H9 (cell line): ENCODE data around the gene AGBL4. TPM values are rescaled to one million over a fixed set of nuclear protein-coding genes. Genes with fewer than 3 reads are reported as not detected.

Experiments used
- DNase-seq: peaks from one replicate; pipeline ENCODE4 v3.0.0-alpha.2; 2017
- H2AFZ ChIP-seq: one replicate; pipeline ENCODE4 v1.6.1; 2013; ENCODE audit warnings: mild to moderate bottlenecking, low read length, control low read depth, moderate library complexity
- H2AK5ac ChIP-seq: 2 replicates; pipeline ENCODE4 v1.6.1; 2013; ENCODE audit warnings: low read length, control low read depth, mixed read lengths; ENCODE audit not compliant: insufficient read length
- H2BK120ac ChIP-seq: one replicate; pipeline ENCODE4 v1.6.1; 2013; ENCODE audit warnings: low read depth, mild to moderate bottlenecking, low read length, control low read depth, inconsistent platforms; ENCODE audit not compliant: poor library complexity, severe bottlenecking
- H2BK12ac ChIP-seq: 2 replicates; pipeline ENCODE4 v1.6.1; 2013; ENCODE audit warnings: low read length, control low read depth, mixed read lengths, low read depth; ENCODE audit not compliant: insufficient read length
- H2BK15ac ChIP-seq: 2 replicates; pipeline ENCODE4 v1.6.1; 2013; ENCODE audit warnings: low read depth, low read length, control low read depth
- H2BK20ac ChIP-seq: one replicate; pipeline ENCODE4 v1.6.1; 2013; ENCODE audit warnings: low read depth, mild to moderate bottlenecking, low read length, control low read depth, inconsistent platforms; ENCODE audit not compliant: poor library complexity, severe bottlenecking
- H2BK5ac ChIP-seq: 2 replicates; pipeline ENCODE4 v1.6.1; 2013; ENCODE audit warnings: low read length, control low read depth, mixed read lengths; ENCODE audit not compliant: insufficient read length
- H3K14ac ChIP-seq: 2 replicates; pipeline ENCODE4 v1.6.1; 2013; ENCODE audit warnings: low read length, control low read depth; ENCODE audit not compliant: insufficient read depth
- H3K18ac ChIP-seq: 2 replicates; pipeline ENCODE4 v1.6.1; 2013; ENCODE audit warnings: low read depth, mild to moderate bottlenecking, mixed read lengths, low read length, control low read depth; ENCODE audit not compliant: insufficient read length
- H3K23ac ChIP-seq: 2 replicates; pipeline ENCODE4 v1.6.1; 2013; ENCODE audit warnings: low read length, control low read depth, mixed read lengths, low read depth; ENCODE audit not compliant: insufficient read length
- H3K23me2 ChIP-seq: 2 replicates; pipeline ENCODE4 v1.6.1; 2013; ENCODE audit warnings: low read depth, mild to moderate bottlenecking, mixed read lengths, low read length, control low read depth; ENCODE audit not compliant: insufficient read length, poor library complexity, severe bottlenecking
- H3K27ac ChIP-seq: 2 replicates; pipeline ENCODE4 v1.5.1; 2013; ENCODE audit warnings: low read length, control low read depth, mixed read lengths, low read depth; ENCODE audit not compliant: insufficient read length
- H3K27me3 ChIP-seq: 2 replicates; pipeline ENCODE4 v1.6.1; 2013; ENCODE audit warnings: low read length, control low read depth, inconsistent platforms; ENCODE audit not compliant: insufficient read depth
- H3K4ac ChIP-seq: 2 replicates; pipeline ENCODE4 v1.6.1; 2013; ENCODE audit warnings: low read depth, mild to moderate bottlenecking, control low read depth, inconsistent platforms, low read length, moderate library complexity
- H3K4me1 ChIP-seq: 2 replicates; pipeline ENCODE4 v1.6.1; 2013; ENCODE audit warnings: low read length, control low read depth, inconsistent platforms; ENCODE audit not compliant: insufficient read depth
- H3K4me2 ChIP-seq: 2 replicates; pipeline ENCODE4 v1.6.1; 2013; ENCODE audit warnings: low read length, control low read depth, mixed read lengths; ENCODE audit not compliant: insufficient read length, insufficient read depth
- H3K56ac ChIP-seq: 2 replicates; pipeline ENCODE4 v1.6.1; 2013; ENCODE audit warnings: low read depth, mild to moderate bottlenecking, mixed read lengths, low read length, control low read depth; ENCODE audit not compliant: insufficient read length
- H3K79me1 ChIP-seq: 2 replicates; pipeline ENCODE4 v1.6.1; 2013; ENCODE audit warnings: low read depth, mild to moderate bottlenecking, moderate library complexity, low read length, control low read depth, inconsistent platforms; ENCODE audit not compliant: insufficient read depth, poor library complexity, severe bottlenecking
- H3K79me2 ChIP-seq: 2 replicates; pipeline ENCODE4 v1.6.1; 2013; ENCODE audit warnings: low read length, control low read depth, inconsistent platforms; ENCODE audit not compliant: insufficient read depth
- H3K9ac ChIP-seq: 2 replicates; pipeline ENCODE4 v1.6.1; 2013; ENCODE audit warnings: low read length, control low read depth, mixed read lengths; ENCODE audit not compliant: insufficient read length; ENCODE audit errors: extremely low read depth
- H3K9me3 ChIP-seq: one replicate; pipeline ENCODE4 v1.6.1; 2013; ENCODE audit warnings: low read depth, low read length, inconsistent platforms; ENCODE audit not compliant: control insufficient read depth
- H3T11ph ChIP-seq: one replicate; pipeline ENCODE4 v1.6.1; 2013; ENCODE audit warnings: mild to moderate bottlenecking, low read length, control low read depth, inconsistent platforms
- H4K20me1 ChIP-seq: one replicate; pipeline ENCODE4 v1.6.1; 2013; ENCODE audit not compliant: control insufficient read depth, insufficient read length, insufficient read depth
- H4K5ac ChIP-seq: 2 replicates; pipeline ENCODE4 v1.6.1; 2013; ENCODE audit warnings: low read depth, mild to moderate bottlenecking, mixed read lengths, low read length, control low read depth; ENCODE audit not compliant: insufficient read length
- H4K8ac ChIP-seq: replicated peaks from 2 replicates; pipeline ENCODE4 v1.6.1; 2013; ENCODE audit warnings: low read length, control low read depth, mixed read lengths, low read depth; ENCODE audit not compliant: insufficient read length
- H4K91ac ChIP-seq: 2 replicates; pipeline ENCODE4 v1.6.1; 2013; ENCODE audit warnings: low read depth, mild to moderate bottlenecking, moderate library complexity, mixed read lengths, low read length, control low read depth; ENCODE audit not compliant: insufficient read length
- H3K27ac Mint-ChIP-seq, 3 experiments: 2 replicates in 2 of 3; 3 replicates in 1 of 3; pipeline ENCODE4 v1.8.0; 2020 to 2021; ENCODE audit warnings: mixed read lengths in 3 of 3, mild to moderate bottlenecking in 1 of 3, moderate library complexity in 1 of 3
- H3K27me3 Mint-ChIP-seq: 2 replicates; pipeline ENCODE4 v1.8.0; 2021; ENCODE audit warnings: low read depth, mild to moderate bottlenecking, moderate library complexity, mixed read lengths
- H3K36me3 Mint-ChIP-seq, 3 experiments: 2 replicates in 2 of 3; 3 replicates in 1 of 3; pipeline ENCODE4 v1.8.0; 2020 to 2021; ENCODE audit warnings: low read depth in 3 of 3, mixed read lengths in 3 of 3; ENCODE audit not compliant: insufficient read depth in 1 of 3
- H3K4me1 Mint-ChIP-seq, 2 experiments: 2 replicates each; pipeline ENCODE4 v1.8.0; 2020; ENCODE audit warnings: mixed read lengths in 2 of 2
- H3K4me3 Mint-ChIP-seq, 2 experiments: 2 replicates in 1 of 2; 3 replicates in 1 of 2; pipeline ENCODE4 v1.8.0; 2020 to 2021; ENCODE audit warnings: mild to moderate bottlenecking in 2 of 2, mixed read lengths in 2 of 2, moderate library complexity in 1 of 2
- H3K9me3 Mint-ChIP-seq, 2 experiments: 2 replicates in 1 of 2; 3 replicates in 1 of 2; pipeline ENCODE4 v1.8.0; 2020; ENCODE audit warnings: mild to moderate bottlenecking in 2 of 2, mixed read lengths in 2 of 2, moderate library complexity in 1 of 2
- CTCF ChIP-seq: fragments of 200-600 bp; sonication (generic); conservative IDR thresholded peaks from 3 replicates; pipeline ENCODE4 v1.8.0; 2021; ENCODE audit warnings: antibody characterized with exemption, mild to moderate bottlenecking
- WGBS: extraction: QIAGEN DNeasy Blood & Tissue Kit; methylation state at CpG from one replicate; pipeline ENCODE4 v1.1.7; 2013; ENCODE audit warnings: missing lambda C conversion rate, low lambda C conversion rate, mixed read lengths; ENCODE audit not compliant: insufficient read length; ENCODE audit errors: extremely low coverage; 5-methylcytosine and 5-hydroxymethylcytosine counted together
- total RNA-seq: library from RNA; stranded (reverse); gene quantifications from 2 replicates; pipeline ENCODE4 v1.2.1, GENCODE V29; 2021

Gene AGBL4
- total RNA-seq, 1 experiment from 2014 or later: not detected

GRCh38 chr1:48979940-48980339 lies 1043.8 kb downstream of the AGBL4 start:
- Histone ChIP-seq H3K27ac (no peak overlapping the region), H2AK5ac (no peak overlapping the region), H3K18ac (no peak overlapping the region), H3K23me2 (no peaks in the 10 kb centered on the region), H3K79me1 (no peaks in the 10 kb centered on the region), H3K9me3 (peaks cover 14% of the 10 kb centered on the region), H4K20me1 (no peaks in the 10 kb centered on the region), H4K8ac (no peak overlapping the region), H3T11ph (no peak overlapping the region), H2BK12ac (no peak overlapping the region), H3K56ac (no peak overlapping the region), H3K9ac (no peak overlapping the region), H3K23ac (no peak overlapping the region), H4K5ac (no peak overlapping the region), H2BK15ac (no peak overlapping the region), H3K4me1 (no peaks in the 10 kb centered on the region), H3K14ac (no peak overlapping the region), H2BK120ac (no peak overlapping the region), H2AFZ (no peak overlapping the region), H3K79me2 (no peaks in the 10 kb centered on the region), H3K4ac (no peak overlapping the region), H3K27me3 (no peaks in the 10 kb centered on the region), H3K4me2 (no peak overlapping the region), H2BK20ac (no peak overlapping the region), H2BK5ac (no peak overlapping the region), H4K91ac (no peak overlapping the region)
- Mint-ChIP-seq H3K27me3 (peaks cover 1% of the 10 kb centered on the region; the same call in 1 of the 2 replicates), H3K4me3 (no peak overlapping the region), H3K27ac (no peak overlapping the region), H3K4me1 (no peaks in the 10 kb centered on the region), H3K9me3 (peaks cover 66 to 85% of the 10 kb centered on the region in 2 experiments), H3K36me3 (peaks cover 0 to 12% (median 10%) of the 10 kb centered on the region in 3 experiments; a peak in 5 of 7 replicates)
- DNase-seq: no peak
- no peak for TF ChIP-seq CTCF
- no CpG with 5 or more reads among the region's 1 CpG for WGBS
